A673 (cell line): Measurements from ENCODE around the gene IMMP2L. TPM values are rescaled to one million over a fixed set of nuclear protein-coding genes. Genes with fewer than 3 reads are reported as not detected.

Experiments
- BruUV-seq: library from RNA; stranded (reverse); fragments of 400-500 nt; replicated peaks from 2 replicates; lab custom pipeline; 2021; lab: Mats Ljungman, UMichigan
- CTCF ChIA-PET: fragments of 300-600 bp; sonication (Branson Sonifier 250); formaldehyde crosslinking; loops from one replicate; lab custom pipeline; 2022; ENCODE audit warnings: antibody characterized with exemption; lab: Charles Lee
- POLR2A ChIA-PET: fragments of 300-600 bp; sonication (Branson Sonifier 250); formaldehyde crosslinking; loops from one replicate; lab custom pipeline; 2022; ENCODE audit warnings: antibody characterized with exemption; ENCODE audit not compliant: low non-redundant PET; lab: Charles Lee
- DNase-seq: peaks from one replicate; pipeline ENCODE4 v3.0.0-alpha.2; 2015; ENCODE audit warnings: low spot score
- H3K27ac ChIP-seq: fragments of 200-600 bp; sonication (generic); 2 replicates; pipeline ENCODE4 v1.5.1; 2016; ENCODE audit warnings: mixed run types, low read depth, mild to moderate bottlenecking, mixed read lengths, antibody characterized with exemption, low read length; ENCODE audit not compliant: poor library complexity, severe bottlenecking
- H3K27me3 ChIP-seq: fragments of 200-600 bp; sonication (generic); replicated peaks from 2 replicates; pipeline ENCODE4 v1.6.1; 2017; ENCODE audit warnings: mixed run types, low read depth, mild to moderate bottlenecking, mixed read lengths, antibody characterized with exemption, low read length; ENCODE audit not compliant: insufficient read depth, poor library complexity
- H3K36me3 ChIP-seq: fragments of 200-600 bp; sonication (generic); 2 replicates; pipeline ENCODE4 v1.6.1; 2016; ENCODE audit warnings: mixed run types, mild to moderate bottlenecking, mixed read lengths, antibody characterized with exemption, low read length; ENCODE audit not compliant: insufficient read depth, poor library complexity, severe bottlenecking
- H3K4me1 ChIP-seq: fragments of 200-600 bp; sonication (generic); 2 replicates; pipeline ENCODE4 v1.6.1; 2017; ENCODE audit warnings: mixed run types, mild to moderate bottlenecking, mixed read lengths, antibody characterized with exemption, low read length; ENCODE audit not compliant: insufficient read depth, poor library complexity, severe bottlenecking
- H3K4me3 ChIP-seq: fragments of 200-600 bp; sonication (generic); 2 replicates; pipeline ENCODE4 v1.5.1; 2016; ENCODE audit warnings: low read depth, mixed run types, mild to moderate bottlenecking, mixed read lengths, low read length; ENCODE audit not compliant: poor library complexity, severe bottlenecking
- H3K9me3 ChIP-seq: fragments of 200-600 bp; sonication (generic); 2 replicates; pipeline ENCODE4 v1.6.1; 2016; ENCODE audit warnings: mixed run types, low read depth, mild to moderate bottlenecking, mixed read lengths, antibody characterized with exemption, low read length; ENCODE audit not compliant: poor library complexity, severe bottlenecking
- CTCF ChIP-seq: fragments of 300-800, 200-600 bp; sonication (generic); conservative IDR thresholded peaks from 2 replicates; pipeline ENCODE4 v1.5.1; 2017; ENCODE audit warnings: low read depth, mild to moderate bottlenecking, antibody characterized with exemption, low read length, moderate library complexity, mixed read lengths
- EZH2 ChIP-seq: fragments of 200-600 bp; sonication (generic); IDR thresholded peaks from 2 replicates; pipeline ENCODE4 v1.6.1; 2017; ENCODE audit warnings: borderline replicate concordance, low read depth, mild to moderate bottlenecking, mixed read lengths, antibody characterized with exemption, low read length; ENCODE audit not compliant: poor library complexity, severe bottlenecking
- intact Hi-C: fragments of 100-400 bp; cut with micrococcal nuclease; formaldehyde crosslinking; loops from one replicate; pipeline ENCODE4 v1.10.0; 2022; ENCODE audit not compliant: unreplicated experiment
- total RNA-seq: library from RNA; stranded (reverse); gene quantifications from 2 replicates; pipeline ENCODE4 v1.2.3, GENCODE V29; 2021

The IMMP2L gene
- total RNA-seq, 1 experiment from 2014 or later, result 10.0 TPM

GRCh38 chr7:110921595-110922151 is 640.6 kb downstream of the IMMP2L start:
- Histone ChIP-seq H3K27me3 (no peaks in the 10 kb centered on the region), H3K4me3 (no peak overlapping the region), H3K9me3 (no peaks in the 10 kb centered on the region), H3K36me3 (no peaks in the 10 kb centered on the region), H3K27ac (no peak overlapping the region), H3K4me1 (no peaks in the 10 kb centered on the region)
- DNase-seq, result no peak
- TF ChIP-seq EZH2, result no peak
- TF ChIP-seq CTCF, result no peak
- intact Hi-C loops, result no loop called here
- CTCF ChIA-PET, result interaction anchor here (0.9 kb wide), 1 partner anchor 14 kb away, joined by 3 read pairs; no protein-coding TSS in a partner anchor
- POLR2A ChIA-PET, result no interaction called here
- no TSS peak for BruUV-seq

- Histone ChIP-seq H3K27ac (no peak overlapping the region), H3K36me3 (no peaks in the 10 kb centered on the region), H3K4me3 (no peak overlapping the region), H3K4me1 (no peaks in the 10 kb centered on the region), H3K9me3 (no peaks in the 10 kb centered on the region), H3K27me3 (no peaks in the 10 kb centered on the region)
- POLR2A ChIA-PET, result no interaction called here
- BruUV-seq, result no TSS peak
- CTCF ChIA-PET, result no interaction called here
- no peak for DNase-seq
- intact Hi-C loops, result no loop called here
- TF ChIP-seq CTCF, result no peak
- no peak for TF ChIP-seq EZH2
Observed at GRCh38 chr7:110918949-110919548, 643.2 kb downstream of the IMMP2L start.

GRCh38 chr7:110914263-110914662 is 648.0 kb downstream of the IMMP2L start:
- intact Hi-C loops, result no loop called here
- no TSS peak for BruUV-seq

More at GRCh38 chr7:110914263-110914662, 648.0 kb downstream of the IMMP2L start:
- ChIA-PET POLR2A (no interaction called here), CTCF (no interaction called here)
- Histone ChIP-seq H3K9me3 (no peaks in the 10 kb centered on the region), H3K36me3 (no peaks in the 10 kb centered on the region), H3K27ac (no peak overlapping the region), H3K27me3 (no peaks in the 10 kb centered on the region), H3K4me3 (no peak overlapping the region), H3K4me1 (no peaks in the 10 kb centered on the region)
- TF ChIP-seq EZH2 (no peak), CTCF (no peak)
- DNase-seq, result no peak
